Pancreas (tissue), 10 donors: ENCODE results near the gene VGLL1. TPM values are rescaled to one million over a fixed set of nuclear protein-coding genes. Genes with fewer than 3 reads are reported as not detected.
A peak's percentile ranks its signal among the peaks of the same experiment; 100 is the strongest.

Source experiments
- ATAC-seq, 4 donors: fragments of 200-7000 bp; cut with Tn5 transposase; one replicate each; pipeline versions ENCODE4 v1.8.0 to v1.9.1; 2020; ENCODE audit warnings: mild to moderate bottlenecking in 4 of 4, moderate library complexity in 4 of 4
- DNase-seq, 6 donors: peaks; one replicate each; pipeline ENCODE4 v3.0.0-alpha.2; 2020
- FAIRE-seq: peaks from 2 replicates; lab custom pipeline; 2012; peaks lifted over from hg19 to GRCh38; lab: Jason Lieb, UNC
- H3K27ac ChIP-seq, 4 donors: fragments of 200-600 bp; sonication (generic); 1 replicate in 3 of 4; 2 replicates in 1 of 4; pipeline versions ENCODE4 v1.5.0 to v1.8.0; 2020
- H3K27me3 ChIP-seq, 4 donors: fragments of 200-600 bp; one replicate each; pipeline ENCODE4 v1.8.0; 2021
- H3K36me3 ChIP-seq, 3 donors: fragments of 200-600 bp; sonication (generic) in 1 of 3; one replicate each; pipeline versions ENCODE4 v1.5.0 to v1.8.0; 2020 to 2021
- H3K4me1 ChIP-seq, 3 donors: fragments of 200-600 bp; one replicate each; pipeline ENCODE4 v1.8.0; 2021
- H3K4me3 ChIP-seq, 4 donors: fragments of 200-600 bp; sonication (generic) in 2 of 4; one replicate each; pipeline versions ENCODE4 v1.5.0 to v1.8.0; 2020 to 2021
- H3K9me3 ChIP-seq, 4 donors: fragments of 200-600 bp; one replicate each; pipeline ENCODE4 v1.8.0; 2021
- CTCF ChIP-seq, 4 donors: fragments of 200-600 bp; sonication (generic) in 3 of 4; IDR thresholded peaks; one replicate each; pipeline versions ENCODE4 v1.5.0 to v1.8.0; 2021; ENCODE audit warnings: antibody characterized with exemption in 4 of 4
- WGBS, 2 donors: extraction: QIAGEN DNeasy Blood & Tissue Kit; methylation state at CpG; one replicate each; pipeline ENCODE4 v1.1.7; 2013; 5-methylcytosine and 5-hydroxymethylcytosine counted together
- intact Hi-C, 3 donors: fragments of 100-400 bp; cut with DNase I; formaldehyde crosslinking; loops; one replicate each; pipeline versions ENCODE4 v1.11.1 to v1.14.2; 2022
- polyA plus RNA-seq, 2 donors: library from polyadenylated mRNA; stranded (reverse); fragments of 200-250 nt; gene quantifications; one replicate each; pipeline ENCODE4 v1.2.3, GENCODE V29; 2013
- total RNA-seq, 6 donors: library from RNA; stranded (reverse); fragmentation: NEBNext Ultra II Directional in 4 of 6; extraction: Animal tissue kit (Norgen Biotek cat#: 25700) in 4 of 6; gene quantifications; one replicate each; pipeline versions ENCODE4 v1.2.1 to v1.2.4, GENCODE V29; 2021 to 2023
- donor health status: healthy with polysubstance abuse.
- donor health status: DM: no; HTN: no; CAD: no; lungs with moderate emphysema.
- donor health status: DM: no; HTN: no; CAD: no.
- donor health status: control.
- donor health status: control.
- donor health status: Bipolar disorder and iron deficiency.
- donor health status: DM: yes; HTN: yes; CAD: no.
- donor health status: DM: no; HTN: no; CAD: no.
- donor health status: DM: no; HTN: no; CAD: no.
- donor health status: DM: yes; HTN: yes; CAD: no.

The VGLL1 gene
- total and polyA plus RNA-seq, 8 donors = 0.32 to 2.7 (median 0.84) TPM

- peaks cover 0 to 12% (median 3%) of the 10 kb centered on the region in 4 donors for H3K27me3 ChIP-seq
- H3K4me3 ChIP-seq = no peak overlapping the region
- ATAC-seq = no peak
- no peak for TF ChIP-seq CTCF (IDR thresholded peaks at IDR 0.05)
- H3K9me3 ChIP-seq = no peaks in the 10 kb centered on the region
- H3K4me1 ChIP-seq = no peaks in the 10 kb centered on the region
- FAIRE-seq = no peak
- intact Hi-C loops = no loop called here
- H3K36me3 ChIP-seq = no peaks in the 10 kb centered on the region
- no peak overlapping the region for H3K27ac ChIP-seq
- DNase-seq = no peak
- WGBS, 2 donors = 3 to 6% methylated on average over 3 of the region's 3 CpGs
Observed at GRCh38 chrX:136574548-136574947, 42.5 kb downstream of the VGLL1 start.

GRCh38 chrX:136577552-136577951, 45.5 kb downstream of the VGLL1 start:
- peak; percentile 3 to 59 (median 28) for DNase-seq
- no peaks in the 10 kb centered on the region for H3K4me1 ChIP-seq
- WGBS, 2 donors = 1 to 2% methylated on average over 6 of the region's 6 CpGs
- H3K27ac ChIP-seq = no peak overlapping the region
- peaks cover 0 to 12% (median 3%) of the 10 kb centered on the region in 4 donors for H3K27me3 ChIP-seq
- ATAC-seq = peak in 3 of 4 donors; percentile 84 to 91 (median 88)
- peak in 3 of 4 donors; percentile 14 to 52 (median 39) for TF ChIP-seq CTCF (IDR thresholded peaks at IDR 0.05)
- no peaks in the 10 kb centered on the region for H3K9me3 ChIP-seq
- intact Hi-C loops = no loop called here
- no peak for FAIRE-seq
- H3K36me3 ChIP-seq = no peaks in the 10 kb centered on the region
- H3K4me3 ChIP-seq = no peak overlapping the region

- no peak overlapping the region for H3K4me3 ChIP-seq
- FAIRE-seq (no peak), DNase-seq (no peak), ATAC-seq (no peak)
- H3K9me3 ChIP-seq = no peaks in the 10 kb centered on the region
- no peaks in the 10 kb centered on the region for H3K4me1 ChIP-seq
- intact Hi-C loops = no loop called here
- H3K27ac ChIP-seq = no peak overlapping the region
- TF ChIP-seq CTCF (IDR thresholded peaks at IDR 0.05) = no peak
- H3K27me3 ChIP-seq = peaks cover 0 to 18% (median under 1%) of the 10 kb centered on the region in 4 donors
- no peaks in the 10 kb centered on the region for H3K36me3 ChIP-seq
Observed at GRCh38 chrX:136580316-136580715, 48.3 kb downstream of the VGLL1 start.

- intact Hi-C loops = no loop called here
- TF ChIP-seq CTCF (IDR thresholded peaks at IDR 0.05) = no peak
- no peak for FAIRE-seq
- no peak for DNase-seq
- no peaks in the 10 kb centered on the region for H3K9me3 ChIP-seq
- H3K4me3 ChIP-seq = no peak overlapping the region
- H3K36me3 ChIP-seq = no peaks in the 10 kb centered on the region
- no peaks in the 10 kb centered on the region for H3K4me1 ChIP-seq
- no peak for ATAC-seq
- 50 to 58% methylated on average over 3 of the region's 3 CpGs for WGBS, 2 donors
- no peak overlapping the region for H3K27ac ChIP-seq
- H3K27me3 ChIP-seq = peaks cover 0 to 6% (median 0%) of the 10 kb centered on the region in 4 donors
Observed at GRCh38 chrX:136582624-136583023, 50.6 kb downstream of the VGLL1 start.

- H3K9me3 ChIP-seq = no peaks in the 10 kb centered on the region
Observed at GRCh38 chrX:136584545-136584944, 52.5 kb downstream of the VGLL1 start.

More at GRCh38 chrX:136584545-136584944, 52.5 kb downstream of the VGLL1 start:
- H3K4me1 ChIP-seq = no peaks in the 10 kb centered on the region
- DNase-seq (no peak), FAIRE-seq (no peak), ATAC-seq (no peak)
- H3K27ac ChIP-seq = no peak overlapping the region
- 43 to 51% methylated on average over 4 of the region's 4 CpGs for WGBS, 2 donors
- TF ChIP-seq CTCF (IDR thresholded peaks at IDR 0.05) = no peak
- H3K27me3 ChIP-seq = peaks cover 0 to 6% (median 0%) of the 10 kb centered on the region in 4 donors
- no peak overlapping the region for H3K4me3 ChIP-seq
- no peaks in the 10 kb centered on the region for H3K36me3 ChIP-seq
- intact Hi-C loops = no loop called here
